ENCODE results near the gene CMSS1. TPM values are rescaled to one million over a fixed set of nuclear protein-coding genes. Genes with fewer than 3 reads are reported as not detected.

The CMSS1 gene
- total RNA-seq, 1 experiment from 2014 or later = 86.3 TPM

DNA sequence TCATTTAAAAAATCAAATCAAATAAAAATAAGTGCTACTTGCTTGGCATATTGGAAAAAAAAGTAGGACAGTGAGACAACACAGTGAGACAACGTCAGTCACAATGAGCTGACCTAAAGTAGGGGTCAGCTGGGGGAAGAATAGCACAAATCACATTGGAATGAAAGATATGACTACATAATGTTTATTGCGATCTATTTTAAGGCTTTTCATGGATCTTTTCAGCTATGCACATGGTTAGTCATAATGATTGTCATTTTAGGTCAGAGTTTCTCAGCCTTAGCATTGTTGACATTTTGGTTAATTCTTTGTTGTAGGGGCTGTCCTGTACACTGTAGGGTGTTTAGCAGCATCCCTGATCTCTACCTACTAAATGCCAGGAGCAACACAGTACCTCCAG is 44.5 kb downstream of the CMSS1 start:
- CTCF ChIA-PET = no interaction called here
- TF ChIP-seq, protein P1, sequence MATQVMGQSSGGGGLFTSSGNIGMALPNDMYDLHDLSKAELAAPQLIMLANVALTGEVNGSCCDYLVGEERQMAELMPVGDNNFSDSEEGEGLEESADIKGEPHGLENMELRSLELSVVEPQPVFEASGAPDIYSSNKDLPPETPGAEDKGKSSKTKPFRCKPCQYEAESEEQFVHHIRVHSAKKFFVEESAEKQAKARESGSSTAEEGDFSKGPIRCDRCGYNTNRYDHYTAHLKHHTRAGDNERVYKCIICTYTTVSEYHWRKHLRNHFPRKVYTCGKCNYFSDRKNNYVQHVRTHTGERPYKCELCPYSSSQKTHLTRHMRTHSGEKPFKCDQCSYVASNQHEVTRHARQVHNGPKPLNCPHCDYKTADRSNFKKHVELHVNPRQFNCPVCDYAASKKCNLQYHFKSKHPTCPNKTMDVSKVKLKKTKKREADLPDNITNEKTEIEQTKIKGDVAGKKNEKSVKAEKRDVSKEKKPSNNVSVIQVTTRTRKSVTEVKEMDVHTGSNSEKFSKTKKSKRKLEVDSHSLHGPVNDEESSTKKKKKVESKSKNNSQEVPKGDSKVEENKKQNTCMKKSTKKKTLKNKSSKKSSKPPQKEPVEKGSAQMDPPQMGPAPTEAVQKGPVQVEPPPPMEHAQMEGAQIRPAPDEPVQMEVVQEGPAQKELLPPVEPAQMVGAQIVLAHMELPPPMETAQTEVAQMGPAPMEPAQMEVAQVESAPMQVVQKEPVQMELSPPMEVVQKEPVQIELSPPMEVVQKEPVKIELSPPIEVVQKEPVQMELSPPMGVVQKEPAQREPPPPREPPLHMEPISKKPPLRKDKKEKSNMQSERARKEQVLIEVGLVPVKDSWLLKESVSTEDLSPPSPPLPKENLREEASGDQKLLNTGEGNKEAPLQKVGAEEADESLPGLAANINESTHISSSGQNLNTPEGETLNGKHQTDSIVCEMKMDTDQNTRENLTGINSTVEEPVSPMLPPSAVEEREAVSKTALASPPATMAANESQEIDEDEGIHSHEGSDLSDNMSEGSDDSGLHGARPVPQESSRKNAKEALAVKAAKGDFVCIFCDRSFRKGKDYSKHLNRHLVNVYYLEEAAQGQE (IDR thresholded peaks at IDR 0.05; ENCODE audit: insufficient read depth in 1 of 2, low read depth in 2 of 2, low read length in 1 of 2) = no peak
- TF ChIP-seq, protein P2, sequence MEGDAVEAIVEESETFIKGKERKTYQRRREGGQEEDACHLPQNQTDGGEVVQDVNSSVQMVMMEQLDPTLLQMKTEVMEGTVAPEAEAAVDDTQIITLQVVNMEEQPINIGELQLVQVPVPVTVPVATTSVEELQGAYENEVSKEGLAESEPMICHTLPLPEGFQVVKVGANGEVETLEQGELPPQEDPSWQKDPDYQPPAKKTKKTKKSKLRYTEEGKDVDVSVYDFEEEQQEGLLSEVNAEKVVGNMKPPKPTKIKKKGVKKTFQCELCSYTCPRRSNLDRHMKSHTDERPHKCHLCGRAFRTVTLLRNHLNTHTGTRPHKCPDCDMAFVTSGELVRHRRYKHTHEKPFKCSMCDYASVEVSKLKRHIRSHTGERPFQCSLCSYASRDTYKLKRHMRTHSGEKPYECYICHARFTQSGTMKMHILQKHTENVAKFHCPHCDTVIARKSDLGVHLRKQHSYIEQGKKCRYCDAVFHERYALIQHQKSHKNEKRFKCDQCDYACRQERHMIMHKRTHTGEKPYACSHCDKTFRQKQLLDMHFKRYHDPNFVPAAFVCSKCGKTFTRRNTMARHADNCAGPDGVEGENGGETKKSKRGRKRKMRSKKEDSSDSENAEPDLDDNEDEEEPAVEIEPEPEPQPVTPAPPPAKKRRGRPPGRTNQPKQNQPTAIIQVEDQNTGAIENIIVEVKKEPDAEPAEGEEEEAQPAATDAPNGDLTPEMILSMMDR (IDR thresholded peaks at IDR 0.05) = no peak
- TF ChIP-seq SIN3A (IDR thresholded peaks at IDR 0.05; ENCODE audit: borderline replicate concordance, insufficient read depth, low read depth, low read length) (no peak), POLR2AphosphoS5 (IDR thresholded peaks at IDR 0.05; ENCODE audit: low read depth, low read length) (no peak), TCF7L2 (IDR thresholded peaks at IDR 0.05; ENCODE audit: low read depth, low read length) (no peak)
- Histone ChIP-seq H3K4me1 (ENCODE audit: control insufficient read depth, insufficient read depth, low read length) (no peaks in the 10 kb centered on the region), H3K4me3 (ENCODE audit: low read depth in 2 of 2, low read length in 2 of 2) (no peak overlapping the region), H3K27me3 (ENCODE audit: control insufficient read depth, insufficient read depth, low read length) (no peaks in the 10 kb centered on the region), H3K27ac (ENCODE audit: low read length) (no peak overlapping the region), H3K9me3 (ENCODE audit: control insufficient read depth, insufficient read depth, low read depth, low read length) (no peaks in the 10 kb centered on the region), H3K36me3 (ENCODE audit: control insufficient read depth, insufficient read depth, low read length) (no peaks in the 10 kb centered on the region)
- no TSS peak for BruUV-seq (replicated peaks)
- in situ Hi-C loops (cut with HindIII; ENCODE audit: low pct_unique_long_range_greater_than_20kb, low sequenced_read_pairs) = no loop called here
- POLR2A ChIA-PET = no interaction called here
- intact Hi-C loops (cut with micrococcal nuclease; ENCODE audit: unreplicated experiment) = no loop called here
- ATAC-seq = no peak; the same call in 1 of the 2 replicates
- DNase-seq (ENCODE audit: low read depth, low spot score) = no peak

DNA sequence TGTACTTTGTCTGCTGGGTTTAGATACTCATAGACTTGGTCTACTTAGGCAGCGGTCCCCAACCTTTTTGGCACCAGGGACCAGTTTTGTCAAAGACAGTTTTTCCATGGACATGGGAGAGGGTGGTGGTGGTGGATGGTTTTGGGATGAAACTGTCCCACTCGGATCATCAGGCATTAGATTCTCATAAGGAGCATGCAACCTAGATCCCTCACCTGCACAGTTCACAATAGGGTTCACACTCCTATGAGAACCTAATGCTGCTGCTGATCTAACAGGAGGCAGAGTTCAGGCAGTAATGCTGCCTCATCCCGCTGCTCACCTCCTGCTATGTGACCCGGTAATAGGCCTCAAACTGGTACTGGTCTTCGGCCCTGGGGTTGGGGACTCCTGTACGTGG is 45.3 kb downstream of the CMSS1 start:
- ATAC-seq (no peak), DNase-seq (ENCODE audit: low read depth, low spot score) (no peak)
- Histone ChIP-seq H3K27ac (ENCODE audit: low read length) (no peak overlapping the region), H3K27me3 (ENCODE audit: control insufficient read depth, insufficient read depth, low read length) (no peaks in the 10 kb centered on the region), H3K4me1 (ENCODE audit: control insufficient read depth, insufficient read depth, low read length) (no peaks in the 10 kb centered on the region), H3K36me3 (ENCODE audit: control insufficient read depth, insufficient read depth, low read length) (no peaks in the 10 kb centered on the region), H3K9me3 (ENCODE audit: control insufficient read depth, insufficient read depth, low read depth, low read length) (no peaks in the 10 kb centered on the region), H3K4me3 (ENCODE audit: low read depth in 2 of 2, low read length in 2 of 2) (no peak overlapping the region)
- TF ChIP-seq POLR2AphosphoS5 (IDR thresholded peaks at IDR 0.05; ENCODE audit: low read depth, low read length) = no peak
- TF ChIP-seq, protein P1 (IDR thresholded peaks at IDR 0.05; ENCODE audit: insufficient read depth in 1 of 2, low read depth in 2 of 2, low read length in 1 of 2) = no peak
- no peak for TF ChIP-seq SIN3A (IDR thresholded peaks at IDR 0.05; ENCODE audit: borderline replicate concordance, insufficient read depth, low read depth, low read length)
- TF ChIP-seq TCF7L2 (IDR thresholded peaks at IDR 0.05; ENCODE audit: low read depth, low read length) = no peak
- TF ChIP-seq, protein P2 (IDR thresholded peaks at IDR 0.05) = no peak
- intact Hi-C loops (cut with micrococcal nuclease; ENCODE audit: unreplicated experiment) (no loop called here), in situ Hi-C loops (cut with HindIII; ENCODE audit: low pct_unique_long_range_greater_than_20kb, low sequenced_read_pairs) (no loop called here)
- no TSS peak for BruUV-seq (replicated peaks)
- CTCF ChIA-PET = no interaction called here
- POLR2A ChIA-PET = no interaction called here
